Measurements from ENCODE around the gene CRMP1. TPM values are rescaled to one million over a fixed set of nuclear protein-coding genes. Genes with fewer than 3 reads are reported as not detected.

The CRMP1 gene
- total RNA-seq, 1 experiment from 2014 or later: not detected

DNA sequence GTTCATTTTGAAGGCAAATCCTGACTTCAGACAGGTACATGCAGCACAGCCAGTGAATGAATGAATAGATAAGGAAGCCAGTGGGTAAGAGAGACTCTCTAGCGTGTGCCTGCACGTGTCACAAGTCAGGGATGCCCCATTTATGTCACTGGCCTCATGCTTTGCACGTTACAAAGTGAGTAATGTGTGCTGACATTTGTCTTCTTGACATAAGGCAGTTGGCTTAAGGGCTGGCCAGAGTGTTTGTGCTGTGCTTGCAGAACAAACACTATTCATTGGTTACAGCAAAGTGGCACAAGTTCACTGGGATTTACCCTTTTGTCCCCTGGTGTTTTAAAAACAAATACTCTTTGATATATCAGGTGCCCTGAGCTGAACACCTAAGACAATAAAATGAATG, 55.9 kb downstream of the CRMP1 start:
- Mint-ChIP-seq H3K4me1 (ENCODE audit: insufficient read depth, unreplicated experiment) (no peaks in the 10 kb centered on the region), H3K9me3 (ENCODE audit: unreplicated experiment) (no peaks in the 10 kb centered on the region), H3K27me3 (ENCODE audit: insufficient read depth, unreplicated experiment) (peaks cover 8% of the 10 kb centered on the region), H3K27ac (ENCODE audit: low read depth, unreplicated experiment) (no peak overlapping the region), H3K36me3 (ENCODE audit: insufficient read depth, unreplicated experiment) (no peaks in the 10 kb centered on the region), H3K4me3 (ENCODE audit: unreplicated experiment) (no peak overlapping the region)
- POLR2A ChIA-PET: no interaction called here
- TF ChIP-seq, protein P1, sequence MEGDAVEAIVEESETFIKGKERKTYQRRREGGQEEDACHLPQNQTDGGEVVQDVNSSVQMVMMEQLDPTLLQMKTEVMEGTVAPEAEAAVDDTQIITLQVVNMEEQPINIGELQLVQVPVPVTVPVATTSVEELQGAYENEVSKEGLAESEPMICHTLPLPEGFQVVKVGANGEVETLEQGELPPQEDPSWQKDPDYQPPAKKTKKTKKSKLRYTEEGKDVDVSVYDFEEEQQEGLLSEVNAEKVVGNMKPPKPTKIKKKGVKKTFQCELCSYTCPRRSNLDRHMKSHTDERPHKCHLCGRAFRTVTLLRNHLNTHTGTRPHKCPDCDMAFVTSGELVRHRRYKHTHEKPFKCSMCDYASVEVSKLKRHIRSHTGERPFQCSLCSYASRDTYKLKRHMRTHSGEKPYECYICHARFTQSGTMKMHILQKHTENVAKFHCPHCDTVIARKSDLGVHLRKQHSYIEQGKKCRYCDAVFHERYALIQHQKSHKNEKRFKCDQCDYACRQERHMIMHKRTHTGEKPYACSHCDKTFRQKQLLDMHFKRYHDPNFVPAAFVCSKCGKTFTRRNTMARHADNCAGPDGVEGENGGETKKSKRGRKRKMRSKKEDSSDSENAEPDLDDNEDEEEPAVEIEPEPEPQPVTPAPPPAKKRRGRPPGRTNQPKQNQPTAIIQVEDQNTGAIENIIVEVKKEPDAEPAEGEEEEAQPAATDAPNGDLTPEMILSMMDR (IDR thresholded peaks at IDR 0.05; ENCODE audit: unreplicated experiment): no peak
- BruUV-seq (replicated peaks): no TSS peak
- CTCF ChIA-PET: interaction anchor here (1.2 kb wide), 1 partner anchor 12 kb away, joined by 4 read pairs; no protein-coding TSS in a partner anchor
- intact Hi-C loops (cut with micrococcal nuclease): no loop called here
- DNase-seq (ENCODE audit: unreplicated experiment): no peak

DNA sequence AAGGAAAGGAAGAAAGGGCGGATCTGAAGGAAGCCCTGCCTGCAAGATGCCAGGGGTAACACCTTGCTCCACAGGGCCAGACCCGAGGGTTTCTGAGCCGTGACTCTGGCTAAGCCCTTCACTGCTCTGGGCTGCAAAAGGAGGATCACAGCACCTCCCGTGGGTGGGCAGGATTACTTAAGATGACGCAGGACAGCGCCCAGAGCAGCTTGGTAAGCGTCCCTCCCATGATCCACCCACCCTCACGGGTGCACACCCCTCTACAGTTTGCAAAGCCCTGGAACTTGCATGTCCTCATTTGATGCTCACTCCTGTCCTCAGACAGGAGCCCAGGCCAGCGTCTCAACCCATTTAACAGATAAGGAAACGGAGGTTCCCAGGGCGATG, 64.9 kb downstream of the CRMP1 start:
- peaks cover 8% of the 10 kb centered on the region for H3K36me3 Mint-ChIP-seq (ENCODE audit: insufficient read depth, unreplicated experiment)
- TF ChIP-seq, protein P1 (IDR thresholded peaks at IDR 0.05; ENCODE audit: unreplicated experiment): no peak
- H3K4me1 Mint-ChIP-seq (ENCODE audit: insufficient read depth, unreplicated experiment): no peaks in the 10 kb centered on the region
- CTCF ChIA-PET: no interaction called here
- POLR2A ChIA-PET: no interaction called here
- no peak overlapping the region for H3K27ac Mint-ChIP-seq (ENCODE audit: low read depth, unreplicated experiment)
- intact Hi-C loops (cut with micrococcal nuclease): no loop called here
- H3K4me3 Mint-ChIP-seq (ENCODE audit: unreplicated experiment): no peak overlapping the region
- no peaks in the 10 kb centered on the region for H3K9me3 Mint-ChIP-seq (ENCODE audit: unreplicated experiment)
- BruUV-seq (replicated peaks): no TSS peak
- H3K27me3 Mint-ChIP-seq (ENCODE audit: insufficient read depth, unreplicated experiment): no peaks in the 10 kb centered on the region
- no peak for DNase-seq (ENCODE audit: unreplicated experiment)

DNA sequence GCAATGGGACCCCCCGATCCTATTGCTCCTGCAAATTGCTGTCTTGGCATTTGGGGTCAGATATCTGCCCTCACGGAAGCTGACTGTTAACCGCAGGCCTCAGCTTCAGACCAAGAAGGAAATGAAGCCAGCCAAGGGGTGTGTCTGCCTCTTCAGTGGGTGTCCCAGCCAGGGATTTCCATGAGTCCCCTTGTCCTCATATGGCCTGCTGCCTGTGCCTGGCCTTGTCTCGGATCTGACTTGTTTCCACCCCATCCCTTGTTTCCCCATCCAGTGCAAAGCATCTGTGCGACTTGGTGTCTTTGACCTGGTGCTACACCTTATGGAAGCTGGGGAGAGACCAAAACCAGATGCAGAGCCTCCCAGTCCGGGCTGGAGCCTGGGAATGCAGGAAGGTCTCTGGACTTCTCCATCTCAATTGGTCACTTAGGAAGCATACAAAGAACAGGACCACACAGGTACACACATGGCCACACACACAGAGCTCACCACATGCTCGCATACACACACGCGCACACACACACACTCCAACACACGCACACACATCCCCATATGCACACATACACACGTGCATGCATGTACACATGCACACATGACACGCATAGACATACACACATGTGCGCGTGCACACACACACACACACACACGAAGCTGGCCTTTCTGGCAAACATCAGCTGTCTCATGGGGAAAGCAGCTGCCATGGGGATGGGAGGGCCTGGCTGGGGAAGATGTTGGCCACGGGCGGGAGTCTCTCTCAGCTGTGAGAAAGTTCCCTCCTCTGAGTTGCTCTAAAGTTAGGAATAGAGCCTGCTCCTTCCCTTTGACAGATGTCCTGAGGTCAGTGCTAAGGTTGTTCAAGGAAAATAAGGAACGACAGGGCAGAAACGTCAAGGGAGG, 65.5 kb downstream of the CRMP1 start:
- H3K36me3 Mint-ChIP-seq (ENCODE audit: insufficient read depth, unreplicated experiment): peaks cover 12% of the 10 kb centered on the region
- no peak for DNase-seq (ENCODE audit: unreplicated experiment)
- no TSS peak for BruUV-seq (replicated peaks)
- CTCF ChIA-PET: no interaction called here
- no peaks in the 10 kb centered on the region for H3K9me3 Mint-ChIP-seq (ENCODE audit: unreplicated experiment)
- POLR2A ChIA-PET: interaction anchor here (0.6 kb wide), 1 partner anchor 270 kb away, joined by 3 read pairs; no protein-coding TSS in a partner anchor
- no peak overlapping the region for H3K27ac Mint-ChIP-seq (ENCODE audit: low read depth, unreplicated experiment)
- no peaks in the 10 kb centered on the region for H3K27me3 Mint-ChIP-seq (ENCODE audit: insufficient read depth, unreplicated experiment)
- no peak overlapping the region for H3K4me3 Mint-ChIP-seq (ENCODE audit: unreplicated experiment)
- intact Hi-C loops (cut with micrococcal nuclease): no loop called here
- no peaks in the 10 kb centered on the region for H3K4me1 Mint-ChIP-seq (ENCODE audit: insufficient read depth, unreplicated experiment)
- TF ChIP-seq, protein P1 (IDR thresholded peaks at IDR 0.05; ENCODE audit: unreplicated experiment): no peak

DNA sequence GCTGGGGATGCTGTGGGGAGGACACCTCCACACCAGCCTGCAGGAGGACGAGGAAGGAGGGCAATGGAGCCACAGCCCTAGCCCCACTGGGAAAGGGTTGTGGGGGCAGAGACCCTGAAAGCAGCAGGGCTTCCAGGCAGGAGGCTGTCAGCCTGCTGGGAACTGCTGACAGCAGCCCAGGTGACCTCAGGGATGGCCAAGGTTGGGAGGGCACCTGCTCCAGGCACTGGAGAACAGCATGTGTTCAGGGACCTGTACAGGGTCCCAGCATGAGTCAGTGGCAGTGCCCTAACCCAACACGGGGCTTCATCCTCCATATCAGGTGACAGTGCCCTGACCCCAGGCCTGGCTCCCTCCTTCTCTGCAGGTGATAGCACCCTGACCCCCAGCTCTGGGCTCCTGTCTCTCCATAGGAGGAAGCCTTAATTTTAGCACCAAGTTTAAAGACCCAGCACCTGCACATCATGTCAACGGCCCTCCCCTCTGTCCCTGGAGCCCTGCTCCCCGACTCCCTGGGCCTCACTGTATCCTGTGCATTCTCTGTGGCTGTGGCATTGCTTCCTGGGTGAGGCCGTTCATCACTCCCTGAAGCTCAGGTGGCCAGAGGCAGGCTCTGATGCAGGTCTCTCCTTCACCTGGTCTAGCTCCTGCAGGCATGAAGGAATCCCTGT, 66.3 kb downstream of the CRMP1 start:
- POLR2A ChIA-PET: interaction anchor here (0.6 kb wide), 1 partner anchor 271 kb away, joined by 3 read pairs; no protein-coding TSS in a partner anchor
- H3K27me3 Mint-ChIP-seq (ENCODE audit: insufficient read depth, unreplicated experiment): no peaks in the 10 kb centered on the region
- H3K4me1 Mint-ChIP-seq (ENCODE audit: insufficient read depth, unreplicated experiment): no peaks in the 10 kb centered on the region
- peaks cover 12% of the 10 kb centered on the region for H3K36me3 Mint-ChIP-seq (ENCODE audit: insufficient read depth, unreplicated experiment)
- DNase-seq (ENCODE audit: unreplicated experiment): no peak
- no TSS peak for BruUV-seq (replicated peaks)
- TF ChIP-seq, protein P1 (IDR thresholded peaks at IDR 0.05; ENCODE audit: unreplicated experiment): no peak
- CTCF ChIA-PET: no interaction called here
- intact Hi-C loops (cut with micrococcal nuclease): no loop called here
- H3K9me3 Mint-ChIP-seq (ENCODE audit: unreplicated experiment): no peaks in the 10 kb centered on the region
- H3K4me3 Mint-ChIP-seq (ENCODE audit: unreplicated experiment): no peak overlapping the region
- no peak overlapping the region for H3K27ac Mint-ChIP-seq (ENCODE audit: low read depth, unreplicated experiment)

All from MCF 10A (cell line).